Measurements from ENCODE around the gene CHCHD6.

Gene CHCHD6

DNA sequence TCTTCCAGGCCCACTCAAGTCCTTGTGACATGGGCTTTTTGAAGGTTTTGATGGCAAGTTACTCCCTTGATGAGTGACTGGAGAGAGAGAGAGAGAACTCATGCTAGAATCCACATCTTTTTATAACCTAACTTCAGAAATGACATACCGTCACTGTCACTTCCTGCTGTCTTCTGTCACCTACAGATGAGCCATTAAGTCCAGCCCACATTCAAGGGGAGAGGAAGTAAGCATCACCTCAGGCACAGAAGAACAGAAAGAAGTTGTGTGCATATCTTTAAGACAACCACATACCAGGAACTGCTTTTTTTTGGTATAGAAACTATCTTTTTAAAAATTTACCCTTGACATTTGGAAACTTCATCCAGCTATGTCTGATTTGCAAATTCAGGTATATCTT is 32.5 kb upstream of the CHCHD6 start:
- DNase-seq, result no peak

DNA sequence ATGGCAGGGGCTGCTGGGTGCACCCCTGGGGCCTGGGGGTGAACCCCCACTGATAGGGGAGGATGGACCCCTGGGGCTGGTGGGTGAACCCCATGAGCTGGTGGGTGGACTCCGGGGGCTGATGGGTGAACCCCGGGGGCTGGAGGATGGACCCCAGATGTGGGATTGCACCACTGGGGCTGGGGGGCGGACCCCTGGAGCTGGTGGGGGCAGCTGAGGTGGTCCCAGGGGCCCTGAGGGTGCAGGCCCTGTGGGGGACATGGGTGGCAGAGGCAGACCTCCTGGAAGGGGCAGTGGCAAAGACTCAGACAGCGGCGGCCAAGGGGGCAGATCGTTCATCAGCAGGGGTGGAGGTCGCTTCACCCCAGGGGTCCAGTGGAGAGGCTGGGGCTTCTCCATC is 31.7 kb upstream of the CHCHD6 start:
- no peak for DNase-seq

DNA sequence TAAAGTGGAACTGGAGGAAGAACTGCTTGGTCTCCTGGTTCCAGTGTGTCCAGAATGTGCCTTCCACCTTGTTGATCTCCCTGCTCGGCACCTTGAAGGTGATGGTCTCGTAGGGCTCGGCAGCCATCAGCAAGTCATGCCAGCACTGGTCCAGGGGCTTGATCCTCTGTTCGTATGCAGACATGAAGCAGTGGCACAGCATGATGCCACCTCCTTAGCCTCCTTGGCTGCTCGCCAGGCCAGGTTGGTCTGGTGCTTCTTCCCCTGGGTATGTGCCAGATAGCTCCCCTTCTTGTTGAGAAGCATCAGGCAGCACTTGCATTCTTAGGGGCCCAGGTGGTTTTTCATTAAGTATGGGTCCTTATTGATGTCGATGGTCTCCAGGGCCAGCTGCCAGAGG is 31.3 kb upstream of the CHCHD6 start:
- DNase-seq, result no peak

DNA sequence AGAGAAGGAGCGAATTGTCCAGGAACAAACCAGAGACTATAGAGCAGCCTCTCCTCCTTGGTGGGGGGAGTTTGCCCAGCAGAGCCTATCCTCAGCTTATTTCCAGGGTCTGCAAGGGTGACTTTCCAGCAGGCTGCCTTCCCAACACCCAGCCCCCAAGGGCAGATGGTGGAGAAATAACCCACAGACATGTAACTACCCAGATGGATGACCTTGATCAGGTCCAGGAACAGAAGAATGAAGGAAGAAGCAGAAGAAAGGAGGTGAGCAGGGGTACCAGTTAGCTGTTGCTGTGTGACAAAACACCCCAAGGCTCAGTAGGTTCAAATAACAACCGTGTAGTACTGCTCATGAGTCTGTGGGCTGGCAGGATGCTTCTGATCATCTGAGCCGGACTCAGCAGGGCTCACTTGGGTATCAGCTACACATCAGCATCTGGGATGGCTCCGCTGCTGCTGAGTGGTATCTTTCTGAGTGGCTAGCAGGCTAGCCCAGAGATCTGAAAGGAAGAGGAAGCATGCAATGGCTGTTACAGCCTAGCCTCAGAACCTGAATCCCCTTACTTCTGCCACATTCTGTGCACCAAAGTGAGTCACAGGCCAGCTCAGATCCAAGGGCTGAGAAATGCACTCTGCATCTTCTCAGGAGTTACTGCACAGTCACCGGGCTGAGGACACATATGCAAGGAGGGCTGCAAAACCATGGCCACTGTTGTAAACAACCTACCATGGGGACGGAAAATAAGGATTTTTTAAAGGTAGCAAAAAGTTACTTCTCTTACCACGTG is 26.9 kb upstream of the CHCHD6 start:
- no peak for DNase-seq

DNA sequence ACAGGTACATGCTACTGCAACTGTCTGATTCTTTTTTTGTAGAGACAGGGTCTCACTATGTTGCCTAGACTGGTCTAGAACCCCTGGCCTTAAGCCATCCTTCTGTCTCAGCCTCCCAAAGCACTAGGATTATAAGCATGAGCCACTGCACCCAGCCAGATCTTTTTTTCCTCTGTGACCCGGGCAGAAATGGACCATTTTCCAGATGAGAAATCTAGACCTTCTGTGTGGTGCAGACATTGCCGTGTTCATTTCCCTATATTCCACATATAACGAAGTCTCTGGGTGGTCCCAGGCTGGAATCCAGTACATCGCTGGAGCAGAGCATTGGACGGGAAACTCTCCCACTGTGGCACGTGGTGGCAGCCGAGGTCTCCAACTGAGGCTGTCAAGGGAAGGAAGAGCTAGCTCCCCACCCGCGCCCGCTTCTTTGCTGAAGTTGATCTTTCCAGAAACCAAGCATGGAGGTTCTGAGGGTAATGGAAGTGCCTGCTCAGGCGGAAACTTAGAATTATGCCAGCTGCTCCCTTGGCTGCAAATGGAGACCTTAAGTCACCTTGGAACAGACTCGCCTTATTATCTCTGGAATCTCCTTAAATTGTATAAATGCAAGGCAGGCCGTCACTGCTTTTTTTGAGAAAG is 26.1 kb upstream of the CHCHD6 start:
- DNase-seq, result no peak

DNA sequence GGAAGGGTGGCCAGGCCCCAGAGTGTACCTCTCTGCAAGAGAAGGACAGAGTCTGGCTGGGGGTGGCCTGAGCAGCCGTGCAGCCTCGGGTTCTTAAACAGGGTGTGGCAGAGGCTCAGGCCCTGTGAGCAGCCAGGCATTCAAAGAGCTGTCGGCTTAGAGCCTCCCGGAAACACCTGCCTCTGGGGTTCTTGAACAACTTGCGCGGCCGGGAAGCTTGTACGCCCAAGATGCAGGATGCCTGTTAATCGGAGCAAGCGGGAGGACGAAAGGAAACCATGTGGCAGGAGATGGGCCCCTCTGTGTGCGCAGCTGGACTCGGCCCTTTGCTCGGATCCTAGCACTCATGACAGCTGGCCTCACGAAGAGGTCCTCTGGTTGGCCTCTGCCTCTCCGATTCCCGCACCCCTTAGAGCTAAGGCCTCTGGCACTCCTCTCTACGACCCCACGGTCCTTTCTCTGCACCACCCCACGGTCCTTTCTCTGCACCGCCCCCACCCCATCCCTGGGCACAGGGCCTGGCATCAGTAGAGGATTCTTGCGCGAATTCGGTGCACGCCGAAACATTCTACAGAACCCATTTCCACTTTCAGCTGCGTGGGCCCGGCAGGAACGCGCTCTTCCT is 25.2 kb upstream of the CHCHD6 start:
- DNase-seq, result no peak

DNA sequence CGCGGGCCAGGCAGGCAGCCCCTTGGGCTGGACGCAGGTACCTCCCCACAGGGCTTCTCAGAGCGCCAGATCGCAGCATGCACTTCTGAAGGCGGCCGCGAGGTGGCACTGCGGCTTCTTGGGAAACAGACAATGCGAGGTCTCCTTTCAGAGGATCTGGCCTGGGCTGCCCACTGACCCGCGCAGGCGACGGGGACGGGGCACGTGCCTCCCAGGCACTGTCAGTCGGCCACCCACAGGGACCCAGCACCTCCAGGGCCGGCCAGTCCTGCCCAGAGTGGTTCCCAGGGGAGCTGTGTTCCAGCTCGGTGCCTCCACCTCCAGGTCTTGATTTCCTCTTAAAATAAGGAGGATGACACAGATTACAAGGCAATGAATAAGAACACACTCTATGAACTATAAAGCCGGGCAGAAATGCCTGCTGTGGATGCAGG is 24.7 kb upstream of the CHCHD6 start:
- peak; percentile 66 to 75 for DNase-seq

DNA sequence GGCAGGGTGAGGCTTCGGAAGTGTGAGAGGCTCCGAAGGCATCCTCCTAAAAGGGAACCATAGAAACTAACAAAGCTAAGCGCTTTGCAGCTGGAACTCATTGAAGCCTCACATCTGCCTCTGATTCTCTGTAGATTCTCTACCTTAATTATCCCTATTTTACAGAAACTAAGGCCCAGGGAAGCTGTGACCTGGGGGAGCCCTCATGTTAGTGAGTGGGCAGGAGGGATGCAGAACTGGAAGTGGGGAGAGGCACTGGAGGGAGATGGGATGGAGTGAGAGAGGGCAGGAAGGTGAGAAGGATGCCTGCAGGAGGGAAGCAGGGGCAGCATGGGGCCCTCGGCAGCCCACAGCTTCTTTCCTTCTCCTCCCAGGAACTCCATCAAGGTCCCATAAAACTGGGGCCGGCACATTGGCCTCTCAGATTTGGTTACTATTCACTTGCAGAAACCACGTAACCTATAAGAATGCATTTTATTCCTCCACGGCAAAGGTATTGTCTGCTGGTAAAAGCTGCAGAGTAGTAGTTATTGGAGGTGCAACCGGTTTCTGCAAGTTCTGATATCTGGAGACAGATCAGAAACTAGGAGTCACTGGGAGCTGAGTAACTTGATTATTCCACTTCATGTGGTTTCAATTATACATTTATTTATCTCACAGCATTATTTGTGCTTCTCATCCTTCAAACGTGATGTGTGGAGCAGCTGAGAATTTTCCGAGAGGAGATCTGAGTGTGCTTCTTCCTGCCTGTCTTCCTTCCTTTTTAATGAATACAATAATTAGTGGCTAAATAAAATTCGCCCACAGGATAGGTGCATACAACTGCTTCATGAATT is 24.0 kb upstream of the CHCHD6 start:
- no peak for DNase-seq

DNA sequence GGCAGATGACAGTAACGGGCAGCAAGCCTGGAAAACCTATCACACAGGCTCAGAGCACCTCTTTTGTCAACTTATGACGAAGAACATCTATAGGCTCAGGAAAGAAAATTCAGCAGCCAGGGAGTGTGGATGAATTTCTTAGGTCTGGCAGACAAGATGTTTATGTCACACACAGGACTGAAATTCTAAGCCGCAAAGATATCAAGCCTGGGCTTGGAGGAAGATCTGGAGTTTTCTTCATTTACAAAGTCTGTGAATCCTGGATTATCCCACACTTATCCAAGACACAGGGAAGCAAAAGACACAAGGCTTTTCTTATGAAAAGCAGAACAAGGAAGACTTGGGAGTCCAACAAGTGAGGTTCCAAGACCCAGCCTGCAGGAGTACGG is 23.4 kb upstream of the CHCHD6 start:
- no peak for DNase-seq

DNA sequence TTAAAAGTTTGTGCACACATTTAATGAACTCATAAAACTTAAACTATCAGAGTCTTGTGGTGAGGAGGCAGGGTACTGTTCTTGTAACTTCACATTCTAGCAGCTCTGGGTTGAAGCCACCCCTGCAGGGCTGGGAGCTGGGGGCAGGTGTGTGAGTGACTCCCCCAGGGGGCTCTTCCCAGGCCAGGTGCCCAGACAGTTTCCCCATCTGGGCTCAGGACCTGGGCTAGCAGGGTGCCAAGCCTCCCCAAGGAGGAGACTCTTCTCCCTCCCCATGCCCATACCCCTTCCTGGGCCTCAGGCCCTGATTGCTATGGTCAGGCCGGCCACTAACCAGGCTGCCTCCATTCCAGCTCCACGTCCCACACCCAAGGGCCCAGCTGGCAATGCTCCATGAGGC is 22.0 kb upstream of the CHCHD6 start:
- DNase-seq, result no peak

DNA sequence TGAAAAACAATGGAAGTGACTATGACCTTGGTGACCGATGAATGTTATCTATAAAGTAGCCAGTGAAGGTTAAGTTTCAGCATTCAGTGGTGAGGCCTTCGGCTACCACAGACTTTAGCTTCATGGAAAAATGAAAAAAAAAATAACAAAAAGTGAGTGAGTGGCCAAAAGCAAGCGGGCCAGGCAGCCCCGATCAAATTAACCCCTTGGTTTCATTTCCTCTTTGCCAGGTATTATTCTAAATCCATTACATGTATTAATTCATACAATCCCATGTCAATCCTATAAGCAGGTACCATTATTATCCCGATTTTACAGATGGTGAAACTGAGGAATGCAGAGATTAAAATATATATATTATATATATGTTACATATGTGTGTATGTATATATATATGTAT is 21.0 kb upstream of the CHCHD6 start:
- DNase-seq, result no peak

DNA sequence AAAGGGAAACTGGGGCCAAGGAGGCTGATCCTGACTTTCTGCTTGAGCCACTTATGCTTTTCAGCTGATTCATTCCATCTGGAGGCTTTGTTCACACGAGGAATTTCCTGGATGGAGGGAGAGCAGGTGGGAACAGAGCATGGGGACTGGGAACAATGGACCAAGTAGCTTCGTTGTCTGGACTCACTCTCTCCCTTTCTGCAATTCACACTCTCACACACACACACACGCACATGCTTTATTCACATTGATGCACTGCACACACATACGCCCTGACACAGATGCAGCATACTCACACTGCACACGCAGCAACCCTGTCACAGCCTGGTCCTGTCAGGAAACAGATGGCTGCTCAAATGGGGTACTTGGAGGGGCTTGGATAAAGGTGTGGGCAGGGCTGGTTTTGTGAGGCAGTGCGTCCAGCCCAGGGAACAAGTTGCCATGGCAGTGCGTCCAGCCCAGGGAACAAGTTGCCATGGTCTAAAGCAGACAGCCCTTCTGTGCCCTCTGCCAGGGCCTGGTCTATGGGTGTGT is 19.8 kb upstream of the CHCHD6 start:
- DNase-seq, result no peak

DNA sequence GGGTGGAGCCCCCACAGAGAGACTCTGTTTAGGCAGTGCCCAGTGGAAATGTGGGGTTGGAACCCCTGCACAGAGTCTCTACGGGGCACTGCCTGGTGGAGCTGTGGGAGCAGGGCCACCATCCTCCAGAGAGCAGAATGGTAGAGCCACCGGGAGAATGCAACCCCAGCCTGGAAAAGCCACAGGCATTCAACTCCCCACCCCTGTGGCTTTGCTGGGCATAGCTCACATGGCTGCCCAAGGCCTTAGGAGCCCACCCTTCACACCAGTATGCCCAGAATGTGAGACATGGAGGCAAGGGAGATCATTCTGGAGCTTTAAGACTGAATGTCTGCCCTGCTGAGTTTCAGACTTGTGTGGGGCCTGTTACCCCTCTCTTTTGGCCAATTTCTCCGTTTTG is 19.0 kb upstream of the CHCHD6 start:
- DNase-seq, result no peak

DNA sequence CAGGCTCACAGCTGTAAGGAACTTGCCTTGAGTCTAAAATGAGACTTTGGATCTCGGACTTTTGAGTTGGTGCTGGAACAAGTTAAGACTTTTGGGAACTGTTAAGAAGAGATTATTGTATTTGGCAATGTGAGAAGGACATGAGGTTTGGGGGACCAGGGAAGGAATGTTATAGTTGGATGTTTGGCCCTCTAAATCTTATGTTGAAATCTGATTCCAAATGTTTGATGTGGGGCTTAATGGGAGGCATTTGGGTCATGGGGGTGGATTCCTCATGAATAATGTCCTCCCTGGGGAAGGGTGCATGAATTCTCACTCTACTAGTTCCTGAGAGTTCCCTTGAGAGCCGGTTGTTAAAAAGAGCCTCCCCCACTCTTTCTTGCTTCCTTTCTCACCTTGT is 18.5 kb upstream of the CHCHD6 start:
- no peak for DNase-seq

DNA sequence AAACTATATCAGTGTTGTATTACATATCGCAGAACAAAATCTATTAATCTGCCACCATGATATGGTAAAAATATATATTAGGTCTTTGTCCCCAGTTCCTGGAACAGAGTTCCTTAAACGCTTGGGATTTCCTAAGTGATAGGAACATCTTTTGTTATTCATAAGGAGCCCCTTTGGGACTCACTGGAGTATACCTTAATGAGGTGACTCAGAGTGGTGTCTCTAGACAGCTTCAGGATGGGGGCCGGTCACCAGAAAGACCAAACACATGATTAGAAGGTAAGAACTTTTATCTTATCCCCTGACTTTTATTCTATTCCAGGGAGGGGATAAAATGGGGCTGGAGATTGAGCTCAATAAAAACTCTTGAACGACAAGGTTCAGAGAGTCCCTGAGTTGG is 12.3 kb upstream of the CHCHD6 start:
- DNase-seq, result no peak

DNA sequence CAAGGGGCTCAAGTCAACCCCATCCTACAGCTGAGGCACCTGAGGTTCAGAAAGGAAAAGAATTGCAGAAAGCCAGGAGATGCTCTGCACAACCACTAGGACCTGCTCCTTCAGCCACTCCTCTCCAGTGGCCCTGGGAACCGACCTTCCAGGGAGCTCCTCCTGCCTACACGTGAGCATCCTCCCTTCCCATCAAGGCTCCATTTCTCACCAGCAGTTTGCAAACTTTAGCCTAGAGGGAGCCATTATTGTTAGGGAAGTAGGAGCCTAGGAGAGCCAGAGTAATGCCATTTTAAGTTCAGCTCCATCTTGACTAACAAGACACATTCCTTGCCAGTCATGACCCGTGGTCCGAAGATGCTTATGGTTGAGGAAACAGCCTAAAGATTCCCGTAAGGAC is 11.2 kb upstream of the CHCHD6 start:
- no peak for DNase-seq

DNA sequence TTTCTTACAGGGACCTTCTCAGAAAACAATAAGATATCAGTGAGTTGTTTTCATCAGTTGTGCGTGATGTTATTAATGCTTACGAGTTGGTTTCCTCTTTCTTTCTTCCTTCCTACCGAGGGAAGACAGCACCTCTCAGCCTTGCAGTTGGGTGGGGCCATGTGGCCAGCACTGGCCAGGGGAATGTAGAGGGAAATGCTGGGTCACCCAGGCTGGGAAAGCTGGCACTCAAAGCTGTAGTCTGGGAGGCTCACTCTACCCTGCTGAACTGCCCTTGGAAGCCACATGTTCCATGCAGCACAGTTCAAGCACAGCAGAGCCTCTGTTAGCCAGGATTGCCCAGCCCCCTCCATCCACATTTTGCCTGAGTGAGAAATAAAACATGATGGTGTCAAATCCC is 10.1 kb upstream of the CHCHD6 start:
- DNase-seq, result no peak

DNA sequence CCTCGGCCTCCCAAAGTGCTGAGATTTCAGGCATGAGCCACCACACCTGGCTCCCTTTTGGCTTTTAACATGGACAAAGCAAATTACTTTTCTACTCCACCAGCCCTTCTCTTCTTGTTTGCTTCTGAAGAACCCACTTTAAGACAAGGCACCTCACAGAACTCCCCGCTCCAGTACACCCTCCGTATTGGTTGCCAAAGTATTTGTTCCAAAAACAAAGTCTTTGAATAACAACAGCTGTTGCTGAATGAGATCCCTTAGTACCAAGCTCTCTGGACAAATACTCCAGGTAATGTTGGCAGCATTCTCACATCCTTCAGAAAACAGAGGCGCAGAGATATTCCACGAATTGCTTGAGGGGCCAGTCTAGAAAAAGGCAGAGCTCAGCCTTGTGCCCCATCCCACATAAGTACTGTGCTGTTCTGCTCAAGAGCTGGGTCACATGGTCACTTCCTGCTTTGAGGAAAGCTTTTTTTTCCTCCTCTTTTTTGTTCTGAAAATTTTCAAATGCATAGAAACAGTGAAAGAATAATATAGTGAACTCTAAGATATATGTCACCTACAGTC is 7.3 kb upstream of the CHCHD6 start:
- DNase-seq, result no peak

DNA sequence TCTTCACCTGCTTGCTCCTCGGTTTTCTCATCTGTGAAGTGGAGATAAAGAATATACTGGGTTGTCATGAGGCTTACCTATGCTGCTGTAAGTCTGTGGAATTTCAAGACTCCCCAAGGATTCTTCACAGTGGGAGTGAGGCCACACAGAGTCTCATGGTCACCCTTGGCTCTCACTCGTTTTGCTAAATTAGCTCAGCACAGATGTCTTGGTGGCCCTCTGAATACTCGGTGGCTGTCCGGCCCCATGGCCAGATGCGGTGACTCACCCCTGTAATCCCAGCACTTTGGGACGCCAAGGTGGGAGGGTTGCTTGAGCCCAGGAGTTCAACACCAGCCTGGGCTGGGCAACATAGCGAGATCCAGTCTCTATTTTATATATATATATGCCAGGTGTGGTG is 5.0 kb upstream of the CHCHD6 start:
- no peak for DNase-seq

DNA sequence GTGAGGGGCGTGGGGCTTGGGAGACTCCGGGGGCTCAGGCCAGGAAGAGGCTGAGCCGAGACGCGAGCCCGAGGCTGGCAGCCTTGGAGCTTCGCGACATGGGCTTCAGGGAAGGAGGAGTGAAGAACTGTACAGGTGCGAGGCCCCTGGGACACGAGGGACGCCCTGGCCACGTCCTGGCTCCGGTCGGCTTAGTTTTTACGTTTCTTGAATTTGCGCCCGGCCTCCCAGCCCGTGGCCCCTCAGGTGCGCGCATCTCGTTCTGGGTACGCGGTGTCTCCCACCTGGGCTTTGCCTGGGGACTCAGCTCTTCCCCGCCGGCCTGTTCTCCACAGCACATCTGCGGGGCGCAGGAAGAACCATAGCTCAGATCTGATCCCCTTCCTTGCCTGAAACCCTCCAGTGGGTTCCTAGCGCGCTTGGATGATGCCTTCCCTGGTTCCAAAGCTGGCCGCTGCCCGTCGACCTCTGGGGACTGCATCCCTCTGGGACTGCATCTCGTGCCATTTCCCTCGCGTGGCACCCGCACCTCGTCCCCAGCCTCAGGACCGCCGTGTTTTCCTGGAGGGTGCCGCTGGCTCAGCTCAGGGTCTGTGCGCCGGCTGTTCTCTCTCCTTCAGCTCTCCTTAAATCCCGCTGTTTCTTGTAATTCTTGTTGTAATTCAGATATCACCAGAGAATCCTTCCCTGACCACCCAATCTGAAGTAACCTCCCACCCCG is 614 bp downstream of the CHCHD6 start:
- DNase-seq, result no peak

DNA sequence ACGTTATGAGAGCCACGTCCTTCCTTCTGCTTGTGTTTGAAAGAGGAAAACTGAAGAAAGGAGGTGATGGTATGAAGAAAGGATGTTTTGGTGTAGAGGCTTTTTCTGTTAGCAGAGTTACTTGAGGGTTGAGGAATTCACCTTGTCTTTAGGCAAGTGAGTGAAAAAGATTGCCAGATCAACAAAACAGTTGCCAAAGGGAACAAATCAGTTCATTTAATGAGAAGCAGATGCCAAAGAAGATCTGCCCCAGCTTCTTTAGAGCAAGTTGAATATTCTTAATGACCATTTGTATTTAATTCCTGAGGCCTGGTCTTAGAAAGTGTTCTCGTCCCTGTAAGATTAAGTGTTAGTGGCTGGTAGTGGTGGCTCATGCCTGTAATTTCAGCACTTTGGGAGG is 2.6 kb downstream of the CHCHD6 start:
- DNase-seq, result no peak

DNA sequence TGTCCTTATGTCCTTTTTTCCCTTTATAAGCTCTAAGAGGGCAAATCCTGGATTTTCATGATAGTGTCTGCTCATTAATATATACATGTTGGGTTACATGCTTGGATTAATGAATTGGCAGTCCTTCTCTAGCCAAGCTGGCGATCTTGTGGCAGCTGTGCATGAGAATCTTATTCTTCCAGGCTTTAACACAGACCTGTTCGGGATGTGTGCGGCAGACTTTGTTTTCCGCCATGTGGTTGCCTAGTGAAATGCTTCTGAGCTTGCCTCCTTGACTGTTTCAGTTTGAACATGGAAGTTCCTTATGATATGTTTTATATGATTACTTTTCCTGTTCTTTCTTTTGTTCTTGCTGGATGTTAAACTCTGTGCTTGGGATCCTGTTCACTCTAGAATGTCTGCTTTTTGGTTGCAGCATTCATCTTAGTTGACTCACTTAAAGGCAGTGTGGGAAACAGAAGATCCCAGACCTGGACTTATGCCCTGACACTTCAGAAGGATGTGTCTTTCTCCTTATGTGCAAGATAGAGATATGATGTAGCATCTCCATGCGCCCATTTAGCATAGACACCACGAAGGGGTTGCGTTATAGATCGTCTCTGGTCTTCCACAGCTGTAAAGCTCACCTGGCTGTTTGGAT is 7.2 kb downstream of the CHCHD6 start:
- DNase-seq, result no peak

Data from activated CD4-positive, alpha-beta T cell treated with anti-CD3 and anti-CD28 coated beads, Interleukin-2, amount 50 U/mL, for 4 hours (primary cell).